Activated CD8-positive, alpha-beta memory T cell treated with anti-CD3 and anti-CD28 coated beads for 48 hours (primary cell): ENCODE data around the gene RABL6.
A peak's percentile ranks its signal among the peaks of the same experiment; 100 is the strongest.
"Not testable (repeated sequence)": the region's sequence is repeated elsewhere in the genome, so short reads cannot be mapped to it uniquely, and the experiment has no call there.

ENCODE experiments used
- DNase-seq, 3 experiments: peaks; one replicate each; pipeline ENCODE4 v3.0.0-alpha.2; 2020; ENCODE audit warnings: low read depth in 2 of 3, low spot score in 2 of 3

Gene RABL6

DNA sequence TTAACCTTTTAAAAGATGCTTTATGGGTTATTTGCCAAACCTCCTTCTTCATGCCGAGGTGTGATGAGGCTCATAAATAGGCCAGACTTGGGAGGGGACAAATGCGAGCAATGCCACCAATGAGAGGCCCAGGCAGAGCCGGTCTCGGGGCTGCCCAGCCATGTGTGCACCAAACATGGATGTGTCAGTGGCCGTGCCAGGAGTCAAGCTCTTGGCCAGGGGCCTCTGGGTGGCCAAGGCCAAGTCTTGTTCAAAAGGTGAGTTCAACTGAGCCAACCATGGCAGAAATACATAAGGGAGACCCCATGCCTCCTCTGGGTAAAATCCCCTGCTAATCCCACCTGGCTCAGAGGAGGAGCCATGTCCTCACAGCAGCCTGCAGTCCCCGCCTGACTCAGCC lies 32.6 kb upstream of the RABL6 start:
- no peak for DNase-seq

DNA sequence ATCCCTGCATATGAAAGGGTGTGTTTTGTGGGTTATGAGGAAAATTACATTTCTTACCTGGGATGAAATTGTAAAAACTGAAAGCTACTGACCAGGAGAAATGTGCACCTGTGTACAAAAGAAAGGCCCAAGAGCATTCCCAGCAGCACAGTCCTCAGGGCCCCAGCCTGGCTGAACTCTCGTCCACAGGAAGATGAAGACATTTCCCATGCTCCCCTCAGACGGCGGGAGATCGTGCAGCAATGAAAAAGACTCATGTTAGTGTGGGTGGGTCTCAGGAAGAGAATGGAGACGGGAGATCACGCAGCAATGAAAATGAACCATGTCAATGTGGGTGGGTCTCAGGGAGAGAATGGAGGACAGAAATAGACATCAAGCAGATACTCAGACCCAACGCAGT lies 30.8 kb upstream of the RABL6 start:
- no peak for DNase-seq

DNA sequence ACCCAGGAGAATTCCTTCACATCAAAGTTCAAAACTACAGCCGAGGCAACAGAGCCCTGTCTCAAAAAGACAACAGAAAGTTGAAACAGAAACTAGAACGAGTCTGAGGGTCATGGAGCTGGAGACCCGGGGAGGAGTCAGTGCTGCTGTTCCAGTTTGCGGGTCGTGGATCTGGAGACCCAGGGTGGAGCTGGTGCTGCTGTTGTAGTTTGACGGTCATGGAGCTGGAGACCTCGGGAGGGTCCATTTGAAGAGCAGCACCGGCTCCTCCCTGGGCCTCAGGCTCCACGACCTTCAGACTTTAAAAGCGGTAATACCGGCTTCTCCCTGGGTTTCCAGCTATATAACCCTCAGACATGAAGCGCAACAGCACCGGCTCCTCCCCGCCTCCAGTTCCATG lies 30.4 kb upstream of the RABL6 start:
- DNase-seq: no peak

DNA sequence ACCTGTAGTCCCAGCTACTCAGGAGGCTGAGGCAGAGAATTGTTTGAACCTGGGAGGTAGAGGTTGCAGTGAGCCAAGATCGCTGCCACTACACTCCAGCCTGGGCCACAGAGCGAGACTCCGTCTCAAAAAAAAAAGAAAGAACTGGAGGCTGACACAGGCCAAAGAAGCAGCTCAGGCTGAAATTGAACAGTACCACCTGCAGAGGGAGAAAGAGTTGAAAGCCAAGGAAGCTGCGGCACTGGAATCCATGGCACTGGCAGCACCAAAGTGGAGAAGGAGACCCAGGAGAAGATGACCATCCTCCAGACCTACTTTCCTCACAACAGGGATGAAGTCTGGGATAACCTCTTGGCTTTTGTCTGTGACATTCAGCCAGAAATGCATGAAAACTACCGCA lies 27.9 kb upstream of the RABL6 start:
- DNase-seq: no peak

DNA sequence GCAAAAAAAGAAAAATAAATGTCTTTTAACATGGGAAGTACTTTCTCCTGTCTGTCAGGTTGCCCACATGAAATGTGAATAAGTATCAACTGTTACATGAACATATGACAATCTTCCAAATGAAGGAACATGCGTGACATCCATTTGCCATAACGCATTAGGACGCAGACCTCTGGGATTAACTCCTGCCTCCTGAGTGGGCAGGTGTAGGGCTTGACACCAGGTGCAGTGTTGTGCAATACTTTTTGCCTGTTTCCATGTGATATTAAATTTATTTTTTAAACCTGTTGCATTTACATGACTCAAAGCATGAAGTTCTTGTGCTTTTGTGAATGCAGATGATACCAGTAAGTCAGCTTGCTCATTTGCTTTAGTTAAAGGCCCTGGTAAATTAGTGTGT lies 25.3 kb upstream of the RABL6 start:
- DNase-seq: no peak

DNA sequence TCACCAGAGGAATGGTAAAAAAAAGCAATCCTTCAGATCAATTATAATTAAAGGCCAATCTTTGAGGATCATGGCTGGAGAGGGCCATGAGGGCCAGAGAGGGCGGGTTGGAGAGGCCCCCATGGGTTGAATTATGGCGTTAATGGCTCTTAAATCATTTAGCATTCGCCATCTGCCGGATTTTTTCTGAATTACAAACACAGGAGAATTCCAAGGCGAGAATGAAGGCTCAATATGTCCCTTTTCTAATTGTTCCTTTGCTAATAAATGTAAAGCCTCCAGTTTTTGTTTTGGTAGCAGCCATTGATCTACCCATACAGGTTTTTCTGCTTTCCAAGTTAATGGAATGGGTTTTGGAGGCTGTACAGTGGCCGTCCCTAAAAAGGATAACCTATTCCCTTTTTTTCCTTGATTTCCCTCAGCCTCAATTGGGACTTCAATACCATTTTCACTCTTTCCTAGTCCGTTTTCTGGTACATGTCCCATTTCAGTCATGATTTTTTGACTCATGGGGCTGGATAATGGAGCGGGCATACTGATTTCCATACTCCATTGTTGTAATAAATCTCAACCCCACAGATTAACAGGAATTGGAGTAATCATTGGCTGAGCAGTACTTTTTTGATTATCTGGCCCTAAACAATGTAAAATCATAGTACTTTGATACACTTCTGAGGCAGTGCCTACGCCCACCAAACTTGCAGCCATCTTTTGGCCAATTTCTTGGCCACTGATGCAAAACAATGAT lies 23.3 kb upstream of the RABL6 start:
- no peak for DNase-seq

DNA sequence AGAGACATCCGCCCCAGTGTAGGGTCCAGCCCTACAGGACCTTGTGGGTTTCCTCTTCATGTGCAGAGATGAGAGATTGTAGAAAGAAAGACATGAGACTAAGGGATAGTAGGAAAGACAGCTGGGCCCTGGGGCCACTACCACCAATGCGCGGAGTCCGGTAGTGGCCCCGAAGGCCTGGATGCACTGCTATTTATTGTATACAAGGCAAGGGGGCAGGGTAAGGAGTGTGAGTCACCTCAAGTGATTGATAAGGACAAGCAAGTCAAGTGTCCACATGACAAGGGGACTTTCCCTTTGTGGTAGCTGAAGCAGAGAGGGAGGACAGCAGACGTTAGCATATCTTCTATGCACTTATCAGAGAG lies 22.8 kb upstream of the RABL6 start:
- DNase-seq: no peak

DNA sequence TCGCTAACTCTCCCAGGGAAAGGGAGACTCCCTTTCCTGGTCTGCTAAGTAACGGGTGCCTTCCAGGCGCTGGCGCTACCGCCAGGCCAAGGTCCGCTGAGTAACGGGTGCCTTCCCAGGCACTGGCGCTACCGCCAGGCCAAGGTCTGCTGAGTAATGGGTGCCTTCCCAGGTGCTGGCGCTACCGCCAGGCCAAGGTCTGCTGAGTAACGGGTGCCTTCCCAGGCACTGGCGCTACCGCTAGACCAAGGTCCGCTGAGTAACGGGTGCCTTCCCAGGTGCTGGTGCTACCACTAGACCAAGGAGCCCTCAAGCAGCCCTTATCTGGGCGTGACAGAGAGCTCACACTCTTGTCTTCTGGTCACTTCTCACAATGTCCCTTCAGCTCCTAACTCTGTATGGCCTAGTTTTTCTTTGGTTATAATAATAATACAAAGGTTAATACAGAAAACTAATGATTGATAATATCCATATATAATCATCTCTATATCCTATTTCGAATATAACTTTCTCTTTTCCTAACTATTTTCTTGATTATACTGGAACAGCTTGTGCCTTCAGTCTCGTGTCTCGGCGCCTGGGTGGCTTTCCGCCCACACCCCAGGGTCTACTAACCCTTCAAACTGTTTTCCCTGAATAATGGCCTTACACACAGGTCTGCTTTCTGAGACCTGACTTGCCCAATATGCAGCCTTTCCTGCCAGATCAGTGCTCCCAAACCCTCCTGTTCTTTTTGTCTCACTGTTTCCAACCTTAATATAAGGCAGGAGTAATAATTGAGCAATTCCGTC lies 22.0 kb upstream of the RABL6 start:
- DNase-seq: not testable (repeated sequence)

DNA sequence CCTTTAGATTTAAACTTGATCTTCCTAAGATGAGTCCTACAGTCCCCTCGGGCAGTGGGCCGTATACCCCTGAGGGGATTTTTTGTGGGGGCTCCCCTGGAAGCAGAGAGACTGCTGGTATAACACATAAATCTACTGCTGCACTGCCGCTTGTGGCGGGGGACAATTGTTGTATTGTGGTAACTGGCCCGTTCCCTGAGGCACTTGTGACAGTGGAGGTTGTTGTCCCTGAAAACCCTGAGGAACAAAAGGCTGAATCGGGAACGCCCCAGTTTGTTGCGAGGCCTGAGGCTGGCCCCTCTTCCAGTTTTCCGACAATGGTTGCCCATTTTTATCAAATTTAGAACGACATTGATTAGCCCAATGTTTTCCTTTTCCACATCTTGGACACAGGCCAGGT lies 21.3 kb upstream of the RABL6 start:
- DNase-seq: no peak

DNA sequence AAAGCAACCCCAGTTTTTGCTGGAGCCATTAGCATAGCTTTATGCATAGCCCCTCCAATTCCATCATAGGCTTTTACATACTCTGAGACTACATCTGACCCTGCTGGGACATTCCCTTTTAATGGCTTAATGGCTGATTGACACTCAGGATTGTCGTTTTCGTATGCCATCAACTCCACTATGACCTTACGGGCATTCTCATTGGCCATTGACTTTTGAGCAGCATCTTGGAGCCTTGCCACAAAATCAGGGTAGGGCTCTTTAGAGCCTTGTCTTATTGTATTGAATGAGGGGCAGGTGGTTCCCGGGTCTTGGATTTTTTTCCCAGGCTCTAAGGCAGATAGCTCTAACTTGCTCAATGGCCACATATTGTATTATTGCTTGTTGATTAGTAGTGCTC lies 20.8 kb upstream of the RABL6 start:
- DNase-seq: not testable (repeated sequence)

DNA sequence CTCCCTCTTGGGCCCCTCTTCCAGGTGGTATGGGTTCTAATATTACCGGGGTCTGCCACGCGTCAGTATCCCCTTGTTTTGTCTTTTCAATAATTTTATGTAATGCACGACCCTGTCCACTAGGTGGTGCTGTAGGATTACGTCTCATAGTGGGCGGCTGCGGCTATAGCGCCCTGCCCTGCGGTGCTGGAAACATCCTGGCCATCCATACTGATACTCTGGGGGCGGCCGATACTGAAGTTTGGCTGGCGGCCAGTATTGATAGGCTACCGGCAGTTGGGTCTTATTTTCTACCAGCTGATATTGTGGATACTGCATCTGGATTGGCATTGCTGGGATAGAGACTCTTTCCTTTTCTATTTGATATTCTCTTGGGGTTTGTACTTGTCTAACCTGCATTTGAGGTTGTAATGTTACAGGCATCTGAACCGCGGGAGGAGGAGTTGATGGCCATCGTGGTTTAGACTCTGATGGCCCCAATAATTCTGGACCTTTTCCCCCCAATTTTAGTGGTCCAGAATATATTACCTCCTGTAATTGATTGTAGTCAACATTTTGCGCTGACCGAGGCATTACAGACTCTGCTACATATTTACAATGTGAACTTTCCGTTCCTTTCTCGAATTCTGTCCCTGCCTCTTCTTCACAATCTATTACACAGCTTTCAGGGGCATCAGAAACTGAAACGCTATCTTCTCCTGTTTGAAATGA lies 19.9 kb upstream of the RABL6 start:
- peak; percentile 45 to 54 (median 48) for DNase-seq

DNA sequence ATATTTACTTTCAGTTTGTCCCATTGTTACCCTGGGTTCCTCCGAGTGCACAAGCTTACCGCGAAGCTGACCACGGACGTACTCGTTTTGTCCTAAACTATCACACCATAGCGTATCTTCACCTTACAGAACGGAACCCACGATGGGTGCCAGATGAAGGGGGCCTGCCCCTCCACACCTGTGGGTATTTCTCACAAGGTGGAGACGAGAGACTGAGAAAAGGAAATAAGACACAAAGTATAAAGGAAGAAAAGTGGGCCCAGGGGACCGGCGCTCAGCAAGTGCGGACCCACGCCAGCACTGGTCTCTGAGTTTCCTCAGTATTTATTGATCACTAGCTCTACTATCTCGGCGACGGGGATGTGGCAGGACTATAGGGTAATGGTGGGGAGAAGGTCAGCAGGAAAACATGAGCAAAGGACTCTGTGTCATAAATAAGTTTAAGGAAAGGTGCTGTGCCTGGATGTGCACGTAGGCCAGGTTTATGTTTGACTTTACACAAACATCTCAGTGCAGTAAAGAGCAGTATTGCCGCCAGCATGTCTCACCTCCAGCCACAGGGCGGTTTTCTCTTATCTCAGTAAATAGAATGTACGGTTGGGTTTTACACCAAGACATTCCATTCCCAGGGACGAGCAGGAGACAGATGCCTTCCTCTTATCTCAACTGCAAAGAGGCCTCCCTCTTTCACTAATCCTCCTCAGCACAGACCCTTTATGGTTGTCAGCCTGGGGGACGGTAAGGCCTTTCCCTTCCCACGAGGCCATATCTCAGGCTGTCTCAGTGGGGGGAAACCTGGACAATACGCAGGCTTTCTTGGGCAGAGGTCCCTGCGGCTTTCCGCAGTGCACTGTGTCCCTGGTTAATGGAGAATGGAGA lies 18.9 kb upstream of the RABL6 start:
- DNase-seq: not testable (repeated sequence)

DNA sequence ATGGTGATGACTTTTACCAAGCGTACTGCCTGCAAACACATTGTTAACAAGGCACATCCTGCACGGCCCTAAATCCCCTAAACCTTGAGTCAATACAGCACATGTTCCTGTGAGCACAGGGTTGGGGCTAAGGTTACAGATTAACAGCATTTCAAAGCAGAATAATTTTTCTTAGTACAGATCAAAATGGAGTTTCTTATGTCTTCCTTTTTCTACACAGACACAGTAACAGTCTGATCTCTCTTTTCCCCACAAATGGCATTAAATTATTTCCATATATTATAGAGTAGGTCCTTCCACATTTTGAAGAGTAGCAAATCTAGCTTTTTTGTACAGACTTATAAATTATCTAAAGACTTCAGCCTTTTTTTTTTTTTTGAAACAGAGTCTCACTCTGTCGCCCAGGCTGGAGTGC lies 18.2 kb upstream of the RABL6 start:
- DNase-seq: no peak

DNA sequence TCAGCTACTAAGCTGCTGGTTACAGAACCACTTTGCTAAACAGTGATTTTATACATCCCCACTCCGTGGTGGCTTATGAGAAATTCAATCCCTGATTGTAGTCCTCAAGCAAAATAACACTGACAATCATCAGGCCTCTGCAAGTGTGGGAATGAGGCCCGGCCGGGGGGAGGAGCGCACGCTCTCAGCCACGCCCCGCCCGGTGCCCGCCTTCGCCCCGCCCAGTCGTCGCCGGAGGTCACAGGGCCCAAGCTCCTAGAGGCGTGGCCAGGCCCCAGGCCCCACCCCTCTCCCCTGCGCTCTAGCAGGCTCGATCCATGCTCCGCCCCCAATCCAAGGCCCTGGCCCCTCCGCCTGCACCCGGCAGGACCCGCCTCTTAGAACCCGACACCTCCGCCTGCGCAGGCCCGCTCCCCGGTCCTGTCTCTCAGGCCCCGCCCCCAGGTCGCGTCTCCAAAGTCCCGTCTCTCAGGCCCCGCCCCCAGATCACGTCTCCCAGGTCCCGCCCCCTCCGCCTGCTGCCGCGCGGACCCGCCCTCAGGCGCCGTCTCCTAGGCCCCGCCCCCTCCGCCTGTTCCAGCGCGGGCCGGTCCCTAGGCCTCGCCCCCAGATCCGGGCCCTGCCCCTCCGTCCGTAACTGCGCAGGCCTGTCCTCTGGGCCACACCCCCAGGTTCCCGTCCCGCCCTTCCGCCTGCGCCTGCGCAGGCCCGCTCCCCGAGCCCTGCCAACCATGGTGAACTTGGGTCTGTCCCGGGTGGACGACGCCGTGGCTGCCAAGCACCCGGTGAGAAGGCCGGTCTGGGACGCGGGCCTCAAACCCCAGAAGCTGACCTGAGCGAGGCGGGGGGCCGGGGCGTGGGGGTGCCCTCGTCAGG lies 16.9 kb upstream of the RABL6 start, which contains the start of gene TMEM141:
Gene TMEM141, plus strand, starts transcription at position 705 of the 876 bp plus-strand sequence. Its CDS starts 27 bp downstream, at position 732.
- peak; percentile 98 to 100 (median 99) for DNase-seq

DNA sequence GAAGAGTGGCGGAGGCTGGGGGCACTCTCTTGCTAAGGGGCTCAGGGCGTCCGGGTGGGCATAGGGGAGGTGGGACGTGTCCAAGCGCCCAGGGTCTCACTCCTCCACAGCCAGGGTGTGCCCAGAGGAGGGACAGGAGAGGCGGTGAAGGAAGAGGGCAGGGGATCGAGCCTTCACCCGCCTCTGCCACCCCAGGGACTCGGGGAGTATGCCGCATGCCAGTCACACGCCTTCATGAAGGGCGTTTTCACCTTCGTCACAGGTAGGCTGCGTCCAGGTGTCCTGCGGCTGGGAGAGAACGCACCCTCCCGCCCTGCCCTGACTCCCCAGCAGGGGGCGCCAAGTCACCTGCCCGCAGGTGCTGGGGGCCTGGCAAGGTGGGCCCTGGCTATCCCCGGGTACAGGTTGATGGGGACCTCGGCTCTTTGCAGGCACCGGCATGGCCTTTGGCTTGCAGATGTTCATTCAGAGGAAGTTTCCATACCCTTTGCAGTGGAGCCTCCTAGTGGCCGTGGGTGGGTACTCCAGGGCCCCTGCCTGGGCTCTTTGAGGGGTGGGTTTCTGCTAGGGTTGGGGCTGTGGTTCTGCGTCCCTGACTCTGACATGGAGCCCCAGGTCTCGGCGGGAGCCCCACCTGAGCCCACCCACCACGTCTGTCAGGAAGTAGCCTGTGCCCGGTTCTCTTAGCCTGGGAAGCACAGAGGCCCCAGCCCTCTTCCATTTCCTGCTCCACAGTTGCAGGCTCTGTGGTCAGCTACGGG lies 16.1 kb upstream of the RABL6 start:
- peak in 2 of 3 experiments; percentile 57 to 58 for DNase-seq

DNA sequence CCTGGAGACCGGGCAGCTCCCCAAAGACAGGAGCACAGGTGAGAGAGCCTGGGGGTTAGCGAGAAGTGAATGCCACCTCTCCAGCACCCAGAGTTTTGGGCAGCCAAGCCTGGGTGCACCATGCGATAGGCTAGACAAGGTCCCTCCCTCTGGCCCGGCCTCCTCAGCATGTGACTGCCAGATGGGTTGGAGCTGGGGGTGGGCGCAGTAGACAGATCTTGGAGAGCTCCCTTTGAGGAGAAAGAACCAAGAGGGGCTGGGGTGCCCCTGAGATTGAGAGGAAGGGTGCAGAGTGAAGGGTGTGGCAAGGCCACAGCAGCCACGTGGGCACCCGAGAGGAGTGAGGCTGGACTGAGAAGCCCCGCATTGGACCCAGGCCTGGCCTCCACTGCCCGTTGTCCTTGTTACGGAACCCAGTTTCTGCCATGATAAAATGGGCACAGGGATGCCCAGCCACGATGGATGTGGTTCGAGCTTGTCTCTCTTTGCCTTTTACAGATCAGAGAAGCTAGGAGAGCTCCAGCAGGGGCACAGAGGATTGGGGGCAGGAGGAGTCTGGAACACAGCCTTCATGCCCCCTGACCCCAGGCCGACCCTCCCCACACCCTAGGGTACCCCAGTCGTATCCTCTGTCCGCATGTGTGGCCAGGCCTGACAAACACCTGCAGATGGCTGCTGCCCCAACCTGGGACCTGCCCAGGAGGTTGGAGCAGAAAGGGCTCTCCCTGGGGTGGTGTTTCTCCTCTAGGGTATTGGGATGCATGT lies 15.2 kb upstream of the RABL6 start:
- DNase-seq: no peak

DNA sequence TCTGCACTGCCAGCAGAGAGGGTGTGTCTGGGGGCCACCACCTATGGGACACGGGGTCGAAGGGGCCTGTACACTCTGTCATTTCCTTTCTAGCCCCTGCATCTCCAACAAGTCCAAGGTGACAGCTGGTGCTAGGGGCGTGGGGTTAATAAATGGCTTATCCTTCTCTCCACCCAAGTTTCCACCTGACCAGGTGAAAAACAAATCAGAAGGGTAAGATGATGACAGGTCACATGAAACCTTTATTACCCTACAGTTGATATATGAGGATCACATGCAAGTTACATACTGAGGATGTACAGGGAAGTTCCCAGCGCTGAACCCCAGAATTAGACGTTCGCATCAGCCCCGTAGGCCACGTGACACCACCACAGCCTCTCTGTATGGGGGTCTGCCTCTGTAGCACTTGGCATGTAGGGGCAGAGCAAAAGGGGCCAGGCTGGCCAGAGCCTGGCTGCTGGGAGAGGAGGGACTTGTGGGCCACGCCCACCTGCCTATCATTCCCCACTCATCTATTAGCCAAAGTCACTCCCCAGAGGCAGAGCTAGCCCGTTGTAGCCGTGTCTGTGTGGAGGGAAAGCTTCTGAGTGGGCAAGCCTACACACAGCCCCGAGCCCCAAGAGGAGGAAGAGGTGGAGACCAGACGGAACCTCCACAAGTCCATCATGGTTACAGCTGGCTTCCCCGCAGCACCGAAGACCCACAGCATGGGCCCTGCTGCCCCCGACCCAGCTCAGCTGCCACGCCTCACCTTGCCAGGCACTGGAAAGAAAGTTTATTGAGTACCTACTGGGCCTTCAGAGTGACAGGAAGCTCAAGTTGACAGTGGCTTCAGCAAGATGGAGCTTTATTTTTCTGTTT lies 14.4 kb upstream of the RABL6 start:
- no peak for DNase-seq
